HCEC 1CT (cell line): Measurements from ENCODE around the gene DDX27.
"Not testable (repeated sequence)": the region's sequence is repeated elsewhere in the genome, so short reads cannot be mapped to it uniquely, and the experiment has no call there.

Experiments used
- DNase-seq: peaks from one replicate; pipeline ENCODE4 v3.0.0-alpha.2; 2017

DDX27 gene

GRCh38 chr20:49203746-49204145 lies 15.5 kb upstream of the DDX27 start:
- DNase-seq, result no peak

DNA sequence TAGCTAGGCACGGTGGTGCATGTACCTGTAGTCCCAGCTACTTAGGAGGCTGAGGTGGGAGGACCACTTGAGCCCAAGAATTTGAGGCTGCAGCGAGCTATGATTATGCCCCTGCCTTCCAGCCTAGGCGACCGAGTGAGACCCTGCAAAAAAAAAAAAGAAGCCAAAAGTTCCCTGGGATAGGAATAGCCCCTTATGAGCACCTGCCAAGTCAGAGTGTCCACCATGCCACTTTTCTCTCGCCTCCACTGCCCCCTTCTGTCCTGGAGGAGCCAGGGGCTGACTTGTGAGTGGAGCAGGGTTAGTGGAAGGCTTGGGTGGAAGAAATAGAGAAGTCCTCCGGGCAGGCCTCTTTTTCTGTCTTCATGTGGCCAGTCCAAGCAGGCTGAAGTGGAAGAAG lies 12.1 kb upstream of the DDX27 start:
- DNase-seq, result no peak

DNA sequence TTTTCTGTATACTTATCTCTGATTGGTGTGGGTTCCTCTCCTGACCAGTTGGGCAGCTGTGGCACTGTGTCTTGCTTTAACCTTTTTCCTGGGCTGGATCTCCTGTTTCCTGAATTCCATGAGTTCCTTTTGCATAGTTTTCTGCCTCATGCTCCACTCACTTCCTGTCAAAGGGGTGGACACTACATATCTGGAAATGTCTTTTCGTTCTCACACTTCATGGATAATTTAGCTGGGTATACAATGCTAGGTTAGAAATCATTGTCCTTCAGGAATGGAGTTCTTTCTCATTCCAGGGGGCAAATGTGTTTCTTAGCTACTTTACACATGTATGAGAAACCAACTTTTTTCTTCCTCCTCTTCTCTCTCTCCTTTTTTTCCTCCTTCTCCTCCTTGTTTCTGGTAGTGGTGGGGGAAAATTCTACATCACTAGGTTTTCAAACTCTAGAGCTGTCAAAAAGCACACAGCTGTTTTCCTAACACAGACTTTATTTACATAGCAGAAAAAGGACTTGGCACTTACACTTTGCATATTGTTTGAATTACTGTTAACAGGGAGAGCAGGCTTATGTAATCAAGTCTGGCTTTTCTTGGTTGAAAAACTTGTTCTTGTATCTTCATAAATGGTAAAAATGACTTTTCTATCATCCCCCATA lies 9.0 kb upstream of the DDX27 start:
- no peak for DNase-seq

- DNase-seq, result no peak
These were observed 8.5 kb upstream of the DDX27 start for GRCh38 chr20:49210757-49211110.

- DNase-seq, result no peak
These were observed 4.6 kb upstream of the DDX27 start for GRCh38 chr20:49214571-49214970.

DNA sequence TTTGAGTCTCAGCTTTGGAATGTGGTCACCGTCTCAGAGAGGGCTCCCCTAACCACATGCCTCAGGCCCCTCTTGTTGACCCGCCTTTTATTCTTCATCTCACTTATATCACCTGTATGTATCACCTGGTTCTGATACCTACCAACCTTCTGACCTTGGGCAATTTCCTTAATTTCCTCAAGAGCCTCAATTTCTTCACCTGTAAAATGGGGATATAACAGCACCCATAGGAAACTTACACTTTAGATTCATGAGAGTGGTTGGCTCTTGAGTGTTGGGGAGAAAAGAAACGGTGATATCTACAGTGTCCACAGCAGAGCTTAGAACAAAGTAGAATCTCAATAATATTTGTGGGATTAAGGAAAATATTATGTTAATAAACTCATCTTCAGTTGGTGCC lies 4.0 kb upstream of the DDX27 start:
- no peak for DNase-seq

DNA sequence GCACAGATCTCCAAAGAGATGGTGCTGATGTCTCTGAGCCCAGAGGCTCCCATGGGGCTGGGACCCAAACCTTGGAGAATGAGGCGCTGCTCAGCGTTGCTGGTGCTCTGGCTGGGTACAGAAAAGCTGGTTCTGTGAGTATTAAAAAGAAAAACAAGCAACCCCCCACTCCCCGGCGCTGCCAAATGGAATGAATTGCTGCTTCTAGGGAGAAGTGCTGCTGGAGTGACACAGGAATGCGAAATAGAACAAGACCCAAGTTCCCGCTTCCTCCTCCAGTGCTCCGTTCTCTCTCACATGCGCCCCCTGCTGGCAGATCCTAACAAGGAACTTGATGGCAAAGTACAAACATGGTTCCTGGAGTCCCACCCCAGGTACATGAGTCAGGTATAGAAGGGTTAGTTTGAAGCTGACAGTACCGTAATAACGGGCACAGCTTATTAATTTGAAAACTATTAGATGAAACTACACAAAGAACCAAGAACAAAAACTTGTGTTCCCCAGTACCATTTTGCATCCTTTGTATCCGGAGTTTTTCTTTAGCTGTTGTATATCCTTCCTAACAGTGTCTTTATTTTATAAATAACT lies 2.1 kb upstream of the DDX27 start:
- peak; percentile 72 for DNase-seq

- not testable (repeated sequence) for DNase-seq
These were observed 501 bp upstream of the DDX27 start for GRCh38 chr20:49218739-49219090.

DNA sequence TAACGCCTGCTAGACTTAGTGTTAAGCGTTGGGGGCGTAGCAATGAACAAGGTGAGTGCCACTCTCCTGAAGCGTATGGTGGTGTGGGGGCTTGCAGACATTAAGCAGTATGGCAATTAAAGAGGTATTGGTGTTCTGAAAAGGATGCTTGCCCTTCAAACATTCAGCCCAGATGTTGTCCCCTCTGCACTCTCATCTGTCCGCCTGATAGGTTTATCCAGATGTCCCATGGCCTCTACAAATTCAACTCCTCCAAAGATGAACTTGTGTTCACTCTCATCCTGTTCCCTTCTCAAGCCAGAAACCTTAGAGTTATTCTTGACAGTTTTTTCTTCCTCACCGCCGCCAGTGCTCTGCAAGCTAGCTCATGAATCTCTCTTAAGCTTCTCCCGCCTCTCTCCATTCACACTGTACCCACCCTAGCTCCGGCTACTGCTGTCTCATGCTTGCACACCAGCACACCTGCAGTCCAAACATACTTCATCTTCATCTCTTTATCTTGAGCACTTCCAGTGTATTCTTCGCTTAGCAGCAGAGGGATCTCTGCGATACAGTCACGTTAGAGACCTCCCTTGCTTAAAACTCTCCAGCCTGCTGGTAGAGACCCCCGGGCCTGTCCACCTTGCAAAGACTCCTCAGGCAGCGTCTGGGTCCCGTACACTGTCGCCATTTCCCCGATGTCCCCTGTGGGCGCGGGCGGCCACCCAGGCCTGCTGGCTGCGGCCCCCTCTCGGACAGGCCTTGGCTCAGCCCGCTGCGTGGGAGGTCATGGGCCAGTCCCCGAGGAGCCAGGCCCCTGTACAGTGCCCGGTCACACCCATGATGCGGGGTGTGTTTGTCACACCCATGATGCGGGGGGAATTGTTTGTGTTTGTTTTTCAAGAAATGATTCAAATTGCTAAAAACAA lies 962 bp downstream of the DDX27 start:
- DNase-seq, result no peak

GRCh38 chr20:49225896-49226295 lies 6.7 kb downstream of the DDX27 start:
- DNase-seq, result no peak

DNA sequence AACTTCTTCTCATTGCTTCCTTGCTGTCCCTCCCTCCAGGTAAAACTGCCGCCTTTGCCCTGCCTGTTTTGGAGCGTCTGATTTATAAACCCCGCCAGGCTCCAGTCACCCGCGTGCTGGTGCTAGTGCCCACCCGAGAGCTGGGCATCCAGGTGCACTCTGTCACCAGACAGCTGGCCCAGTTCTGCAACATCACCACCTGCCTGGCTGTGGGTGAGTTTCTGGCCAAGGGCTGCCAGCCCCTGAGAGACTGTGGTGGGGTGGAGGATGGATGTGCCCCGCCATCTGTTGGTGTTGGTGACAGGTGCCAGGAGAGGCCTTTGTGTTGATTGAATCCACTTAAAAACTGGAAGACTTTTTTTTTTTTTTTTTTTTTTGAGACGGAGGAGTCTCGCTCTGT lies 9.5 kb downstream of the DDX27 start:
- DNase-seq, result no peak

GRCh38 chr20:49229381-49229780 lies 10.2 kb downstream of the DDX27 start:
- DNase-seq, result no peak

DNA sequence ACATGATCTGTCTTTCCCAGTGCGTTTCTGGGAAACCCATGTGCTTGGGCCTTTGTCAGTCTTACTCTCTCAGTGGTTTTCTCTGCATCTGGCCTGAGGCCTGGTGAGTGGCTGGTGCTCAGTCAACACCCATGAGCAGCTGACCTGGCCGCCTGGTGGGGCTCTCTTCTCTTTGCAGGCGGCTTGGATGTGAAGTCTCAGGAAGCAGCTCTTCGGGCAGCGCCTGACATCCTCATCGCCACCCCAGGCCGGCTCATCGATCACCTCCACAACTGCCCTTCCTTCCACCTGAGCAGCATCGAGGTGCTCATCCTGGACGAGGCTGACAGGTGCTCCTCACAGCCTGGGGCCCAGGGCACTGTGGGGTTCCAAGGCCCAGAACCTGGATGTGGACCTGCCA lies 10.8 kb downstream of the DDX27 start:
- DNase-seq, result no peak

DNA sequence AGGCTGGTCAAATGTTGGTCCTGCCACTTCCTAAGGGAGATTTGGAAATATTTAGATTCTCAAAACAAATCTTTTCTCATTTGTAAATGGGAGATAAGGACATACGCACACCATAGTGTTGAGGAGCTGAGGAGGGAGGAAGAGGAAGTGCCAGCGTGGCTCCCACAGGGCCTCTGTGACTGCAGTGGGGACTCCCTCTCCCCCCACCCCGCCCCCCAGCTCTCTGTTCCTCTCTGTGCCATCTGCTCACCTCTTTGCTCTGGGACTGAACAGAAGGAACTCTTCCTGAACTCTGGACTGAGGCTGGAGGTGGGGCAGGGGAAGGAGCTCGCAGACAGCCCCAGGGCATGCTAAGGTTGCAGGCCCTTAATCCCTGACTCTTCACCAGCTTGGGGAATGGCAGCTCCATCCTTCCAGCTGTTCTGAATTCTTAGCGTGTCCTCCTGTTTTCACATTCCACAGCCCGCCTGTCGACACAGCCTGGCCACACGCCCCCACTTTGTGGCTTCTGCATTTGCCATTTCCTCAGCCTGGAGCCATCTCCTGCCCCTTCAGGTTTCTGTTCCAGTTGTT lies 11.4 kb downstream of the DDX27 start:
- DNase-seq, result no peak

DNA sequence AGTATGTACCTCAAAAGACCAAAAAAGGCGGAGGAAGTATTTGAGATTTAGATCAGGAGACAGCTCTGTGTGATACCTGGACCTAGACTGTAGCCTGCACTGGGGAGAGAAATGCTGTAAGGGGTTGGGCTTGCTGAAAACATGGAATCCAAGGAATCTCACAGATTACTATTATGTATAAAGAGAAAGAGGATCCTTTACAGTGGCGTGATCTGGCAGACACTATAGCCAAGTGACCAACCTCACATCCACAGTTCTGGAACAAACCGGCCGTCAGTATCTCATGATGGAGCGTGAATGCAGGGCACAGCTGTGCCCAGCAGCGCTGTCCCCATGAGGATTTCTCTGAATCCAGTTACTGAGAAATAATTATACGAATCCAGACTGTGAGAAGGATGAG lies 12.3 kb downstream of the DDX27 start:
- no peak for DNase-seq

DNA sequence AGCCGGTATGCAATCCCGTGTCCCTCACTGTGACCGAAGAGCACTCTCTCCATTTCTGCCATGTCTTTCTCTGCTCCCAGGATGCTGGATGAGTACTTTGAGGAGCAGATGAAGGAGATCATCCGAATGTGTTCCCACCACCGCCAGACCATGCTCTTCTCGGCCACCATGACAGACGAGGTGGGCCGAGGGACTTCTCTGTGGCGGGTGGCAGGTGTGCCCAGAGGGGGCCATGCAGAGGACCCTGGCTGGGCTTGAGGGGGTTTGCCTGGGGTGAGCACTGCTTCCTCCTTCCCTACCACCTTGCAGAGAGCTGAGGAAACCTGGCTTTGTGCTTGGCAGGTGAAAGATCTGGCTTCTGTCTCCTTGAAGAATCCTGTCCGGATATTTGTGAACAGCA lies 14.0 kb downstream of the DDX27 start:
- DNase-seq, result no peak

- no peak for DNase-seq
These were observed 15.6 kb downstream of the DDX27 start for GRCh38 chr20:49234831-49235230.

GRCh38 chr20:49236301-49236700 lies 17.1 kb downstream of the DDX27 start:
- DNase-seq, result no peak

DNA sequence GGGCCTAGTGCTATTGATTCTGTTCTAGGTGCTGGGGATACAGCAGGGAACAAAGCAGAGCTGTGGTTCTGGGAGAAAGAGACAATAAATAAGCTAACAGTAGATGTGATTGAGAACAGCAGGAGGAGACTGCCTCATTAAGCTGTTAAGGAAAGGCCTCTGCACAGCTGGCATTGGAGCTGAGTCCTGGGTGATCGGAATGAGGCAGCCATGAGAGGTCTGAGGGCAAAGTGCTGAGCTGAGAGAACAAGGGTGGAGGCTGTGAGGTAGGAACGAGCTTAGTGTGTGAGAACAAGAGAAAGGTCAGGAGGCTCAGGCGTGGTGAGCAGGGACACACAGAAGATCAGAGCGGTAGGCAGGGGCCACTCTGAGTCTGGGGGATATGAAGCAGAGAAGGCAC lies 18.3 kb downstream of the DDX27 start:
- no peak for DNase-seq

DNA sequence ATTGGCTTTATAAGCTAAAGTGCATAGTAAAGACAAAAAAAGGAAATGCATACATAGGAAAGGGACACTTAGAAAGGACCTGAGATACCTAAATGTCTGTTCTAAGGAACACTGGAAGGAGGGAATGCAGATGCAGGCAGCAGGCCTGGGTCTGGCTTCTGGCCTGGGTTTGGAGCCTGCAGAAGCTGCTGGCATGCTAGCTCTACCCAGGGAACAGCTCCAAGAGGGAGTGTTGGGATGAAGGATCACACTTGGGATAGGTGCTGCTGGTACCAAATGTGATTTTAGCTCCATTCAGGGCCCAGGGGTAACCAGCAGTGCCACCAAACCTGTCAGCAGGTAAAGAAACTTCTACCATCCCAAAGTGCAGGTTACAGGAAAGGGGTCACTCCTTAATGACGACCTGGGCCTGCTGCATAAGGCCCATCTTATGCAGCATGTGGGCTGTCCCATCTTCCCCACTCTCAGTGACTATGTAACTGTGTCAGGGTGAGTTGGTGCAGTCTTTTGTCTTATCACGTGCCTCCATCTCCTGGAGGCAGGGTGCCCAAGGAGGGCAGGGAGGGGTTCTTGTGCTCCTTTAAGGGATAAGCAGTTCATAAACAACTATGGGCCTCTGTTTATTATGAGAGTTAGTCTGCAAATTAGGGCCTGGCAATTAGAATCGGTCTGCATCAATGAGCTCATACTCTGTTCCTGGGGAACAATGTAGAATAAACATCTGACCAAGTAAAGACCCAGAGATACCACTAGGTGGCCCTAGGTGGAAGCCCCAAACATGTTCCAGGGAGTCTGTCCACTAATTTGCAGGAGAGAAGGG lies 26.9 kb downstream of the DDX27 start:
- peak; percentile 66 for DNase-seq

DNA sequence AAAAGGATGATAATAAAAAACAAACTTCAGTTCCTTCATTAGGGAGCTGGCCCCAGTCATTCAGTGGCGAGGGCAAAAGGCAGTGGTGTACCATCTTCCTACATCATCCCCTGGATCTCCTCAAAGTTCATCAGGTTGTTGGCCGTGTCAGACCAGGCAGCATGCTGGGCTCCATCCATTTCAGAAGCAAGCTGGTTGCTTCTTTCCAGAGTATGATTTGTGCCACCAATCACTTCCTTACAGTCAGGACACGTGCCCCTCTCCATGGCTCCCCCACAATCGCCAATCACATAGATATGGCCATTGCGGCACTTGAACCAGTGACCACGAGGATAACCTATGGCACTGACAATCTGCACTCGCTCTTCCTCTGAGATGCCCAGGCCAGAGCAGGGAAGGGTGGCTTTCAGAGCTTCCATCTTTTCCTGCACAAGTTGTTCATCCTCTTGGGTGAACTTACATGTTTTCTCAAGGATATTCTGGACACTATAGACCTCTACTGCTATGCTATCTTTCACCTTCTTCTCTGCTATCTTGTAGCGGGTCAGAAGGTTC lies 28.0 kb downstream of the DDX27 start:
- no peak for DNase-seq

- no peak for DNase-seq
These were observed 28.6 kb downstream of the DDX27 start for GRCh38 chr20:49247792-49248191.

GRCh38 chr20:49248301-49248700 lies 29.1 kb downstream of the DDX27 start:
- no peak for DNase-seq
